GM18870 (cell line): ENCODE data around the gene TNFSF13B.

Experiments
- ATAC-seq: cut with Tn5 transposase; IDR thresholded peaks from one replicate; pipeline ENCODE4 v1.9.1; 2021; ENCODE audit warnings: moderate library complexity; ENCODE audit not compliant: unreplicated experiment

Gene TNFSF13B

DNA sequence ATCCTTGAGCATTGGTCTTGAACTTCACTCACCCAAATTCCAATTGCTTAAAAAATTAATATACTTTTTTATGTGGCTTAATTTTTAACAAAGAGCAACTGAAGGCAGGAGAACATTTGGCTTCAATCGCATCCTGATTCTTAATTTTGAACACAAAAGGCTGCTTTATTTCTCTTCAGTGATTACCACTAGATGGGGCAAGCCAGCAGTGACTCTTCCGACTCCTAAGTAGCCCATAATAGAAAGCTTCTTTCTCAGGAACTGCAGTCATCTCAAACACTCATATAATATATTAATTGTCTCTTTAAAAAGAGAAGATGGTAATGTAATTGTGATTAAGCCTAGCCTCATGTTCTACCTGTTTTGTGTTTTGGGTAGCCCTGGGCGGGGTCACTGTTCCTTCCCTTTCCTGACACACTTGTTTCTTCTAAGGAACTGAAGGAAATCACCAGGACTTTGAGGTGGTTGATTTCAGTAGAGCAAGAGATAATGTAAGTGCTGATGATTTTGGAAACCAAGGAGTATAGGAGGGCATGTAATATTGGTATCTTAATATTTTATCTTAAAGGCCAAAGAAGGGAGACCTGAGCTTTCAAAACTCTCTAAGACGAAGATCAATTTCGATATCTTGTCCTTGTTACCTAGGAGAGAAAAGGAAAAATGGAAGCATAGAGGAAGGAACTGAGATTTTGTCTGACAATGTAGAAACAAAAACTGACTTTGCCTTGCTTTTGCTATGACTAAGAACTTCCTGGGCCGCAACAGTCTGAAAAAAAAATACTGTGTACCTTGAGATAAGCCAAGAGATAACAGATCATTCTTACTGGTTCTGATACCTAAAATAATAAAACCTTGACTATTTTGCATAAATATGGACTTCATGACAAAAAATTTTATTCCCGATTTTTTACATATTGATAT lies 73.1 kb downstream of the TNFSF13B start:
- peak; percentile 47 for ATAC-seq

GRCh38 chr13:108345016-108345415 lies 75.5 kb downstream of the TNFSF13B start:
- no peak for ATAC-seq

- no peak for ATAC-seq
Observed at GRCh38 chr13:108346376-108346775, 76.9 kb downstream of the TNFSF13B start.

- ATAC-seq: no peak
Observed at GRCh38 chr13:108349269-108349668, 79.8 kb downstream of the TNFSF13B start.

- ATAC-seq: no peak
Observed at GRCh38 chr13:108350579-108350978, 81.1 kb downstream of the TNFSF13B start.

GRCh38 chr13:108352599-108352998 lies 83.1 kb downstream of the TNFSF13B start:
- no peak for ATAC-seq

DNA sequence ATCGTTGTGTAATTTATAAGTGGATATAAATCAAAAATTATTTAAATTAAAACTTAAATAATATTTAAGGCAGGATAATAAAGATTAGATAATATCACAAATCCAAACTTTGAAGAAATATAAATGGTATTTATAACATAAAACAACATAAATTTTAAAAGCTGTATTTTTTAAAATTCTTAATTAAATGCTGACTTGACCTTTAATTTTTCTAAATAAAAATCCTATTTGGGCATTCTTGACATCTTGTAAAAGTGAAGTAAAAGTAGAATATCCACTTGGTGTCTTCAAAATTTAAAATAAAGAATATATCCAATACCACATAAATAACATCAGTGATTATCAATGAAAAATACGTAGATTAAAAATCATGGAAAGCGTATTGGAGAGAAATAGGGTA lies 87.7 kb downstream of the TNFSF13B start:
- ATAC-seq: no peak
